Stimulated activated CD4-positive, alpha-beta T cell treated with anti-CD3 and anti-CD28 coated beads, Interleukin-4, amount 100 ng/mL, for 4 hours (primary cell): ENCODE data around the gene PLSCR1.

Experiments
- DNase-seq, 2 experiments: peaks; one replicate each; pipeline ENCODE4 v3.0.0-alpha.2; 2020

PLSCR1 gene

GRCh38 chr3:146470425-146470990, 73.9 kb downstream of the PLSCR1 start:
- no peak for DNase-seq

DNA sequence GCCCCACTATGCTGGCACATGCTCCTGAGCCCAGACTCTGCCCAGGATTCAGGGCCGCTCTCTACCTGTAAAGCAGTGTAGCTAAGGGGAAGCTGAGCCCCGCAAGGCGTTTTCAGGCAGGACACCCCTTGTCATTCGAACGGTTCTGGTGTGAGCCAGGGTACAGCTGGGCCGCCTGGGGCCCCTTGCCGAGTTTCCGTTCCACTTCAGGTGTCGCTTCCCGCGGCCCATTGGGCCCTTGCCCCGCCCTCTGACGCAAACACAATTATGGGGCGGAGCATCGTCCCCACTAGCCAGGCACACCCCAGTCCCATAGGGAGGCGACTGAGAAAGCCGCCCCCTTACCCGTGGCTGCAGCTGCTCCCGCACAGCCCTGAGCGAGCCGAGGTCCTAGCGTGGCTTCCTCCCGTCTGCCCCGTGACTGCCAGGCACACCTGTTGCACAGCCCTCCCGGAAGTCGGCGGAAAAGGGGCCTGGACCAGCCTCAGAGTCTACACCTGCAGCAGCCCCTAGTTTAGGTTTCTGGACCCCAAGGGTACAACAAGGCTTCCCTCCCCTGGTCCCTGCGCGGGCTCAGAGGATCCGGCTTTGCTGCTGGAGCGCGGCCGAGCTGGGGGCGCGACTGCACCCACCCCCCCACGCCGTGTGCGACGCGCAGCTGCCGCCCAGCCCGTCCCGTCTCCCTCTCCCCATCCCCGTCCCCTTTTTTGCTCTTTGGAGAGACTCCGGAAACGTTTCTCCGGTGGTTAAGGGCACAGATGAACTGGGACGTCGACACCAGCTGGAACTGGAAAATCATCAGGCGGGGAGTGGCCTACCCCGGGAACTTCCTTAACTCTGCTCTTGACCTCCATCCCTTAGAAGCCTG, 75.0 kb downstream of the PLSCR1 start, which contains the start of gene PLSCR2:
TSS of gene PLSCR2 (minus strand) at position 412 of the 868 bp plus-strand sequence. CDS start 9,657 bp downstream, outside the sequence.
- DNase-seq, result peak; percentile 66 to 78

DNA sequence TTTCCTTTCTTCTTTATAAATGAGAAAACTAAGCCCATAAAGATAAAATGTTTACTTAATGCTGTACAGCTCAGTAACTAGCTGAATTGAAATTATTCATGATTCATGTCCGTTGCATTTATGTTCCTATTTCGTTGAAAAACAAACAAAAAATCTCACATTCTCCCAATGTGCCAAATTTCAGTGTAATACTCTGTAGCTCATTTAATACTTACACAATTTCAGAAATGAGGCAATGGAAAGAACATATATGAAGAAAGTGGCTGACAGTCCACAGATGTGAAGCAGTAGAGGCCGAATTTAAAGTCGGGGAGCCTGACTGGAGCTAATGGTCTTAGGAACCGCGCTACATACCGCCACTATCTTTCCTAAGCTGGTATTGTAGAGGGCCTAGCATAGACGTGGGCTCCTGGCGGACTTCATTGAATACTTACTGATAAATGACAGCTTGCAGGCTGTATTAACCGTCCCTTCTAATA, 75.7 kb downstream of the PLSCR1 start:
- DNase-seq, result no peak

GRCh38 chr3:146468234-146468633, 76.2 kb downstream of the PLSCR1 start:
- DNase-seq, result no peak

- DNase-seq, result no peak
These were observed 77.8 kb downstream of the PLSCR1 start for GRCh38 chr3:146466604-146467003.

- DNase-seq, result no peak
These were observed 78.5 kb downstream of the PLSCR1 start for GRCh38 chr3:146465693-146466465.
